ENCODE results near the gene IKZF1. TPM values are rescaled to one million over a fixed set of nuclear protein-coding genes. Genes with fewer than 3 reads are reported as not detected.

Gene IKZF1
- total and polyA plus RNA-seq, 4 donors: 4.0 to 37.8 (median 18.5) TPM

DNA sequence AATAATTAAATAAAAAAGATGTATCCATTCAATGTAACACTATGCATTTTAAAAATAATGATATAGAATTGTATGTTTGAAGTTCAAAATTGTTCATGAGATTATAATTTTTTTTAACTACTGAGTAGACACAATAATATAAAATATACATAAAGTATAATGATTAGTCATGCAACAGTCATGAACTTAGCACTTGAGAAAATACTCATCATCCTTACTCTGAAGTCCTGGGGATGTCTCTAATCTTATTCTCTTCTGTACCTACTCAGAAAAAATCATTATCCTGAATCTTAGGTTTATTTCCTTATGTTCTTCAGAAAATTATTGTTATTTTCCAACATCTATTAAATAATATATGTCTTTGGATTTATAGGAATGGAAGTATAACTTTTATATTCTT lies 26.4 kb upstream of the IKZF1 start:
- TF ChIP-seq CTCF (IDR thresholded peaks at IDR 0.05; ENCODE audit: control extremely low read depth, extremely low read depth): no peak
- H3K9ac ChIP-seq (ENCODE audit: insufficient read depth in 1 of 2, low read length in 2 of 2): no peak overlapping the region
- no peak for ATAC-seq (ENCODE audit: insufficient read depth, low FRiP score)
- no peaks in the 10 kb centered on the region for H3K36me3 ChIP-seq (ENCODE audit: control insufficient read depth in 4 of 4, insufficient read depth in 4 of 4, low read length in 4 of 4)
- H3K27ac ChIP-seq (ENCODE audit: low read depth in 1 of 2, low read length in 1 of 2): no peak overlapping the region
- H3K9me3 ChIP-seq (ENCODE audit: control insufficient read depth in 4 of 4, insufficient read depth in 3 of 4, low read length in 3 of 4): no peaks in the 10 kb centered on the region
- no peak overlapping the region for H3K4me3 ChIP-seq
- H3K27me3 ChIP-seq (ENCODE audit: control insufficient read depth in 3 of 3, insufficient read depth in 3 of 3, low read length in 2 of 3): no peaks in the 10 kb centered on the region
- DNase-seq: no peak
- H3K4me1 ChIP-seq (ENCODE audit: control insufficient read depth in 5 of 5, insufficient read depth in 5 of 5, low read length in 5 of 5): no peaks in the 10 kb centered on the region

GRCh38 chr7:50281680-50282445 lies 22.7 kb upstream of the IKZF1 start:
- WGBS, 2 donors: 51 to 67% methylated on average over 12 of the region's 12 CpGs
- no peak overlapping the region for H3K27ac ChIP-seq (ENCODE audit: low read depth in 1 of 2, low read length in 1 of 2)
- no peaks in the 10 kb centered on the region for H3K36me3 ChIP-seq (ENCODE audit: control insufficient read depth in 4 of 4, insufficient read depth in 4 of 4, low read length in 4 of 4)
- no peak overlapping the region for H3K4me3 ChIP-seq
- ATAC-seq (ENCODE audit: insufficient read depth, low FRiP score) (no peak), DNase-seq (no peak)
- no peak overlapping the region for H3K9ac ChIP-seq (ENCODE audit: insufficient read depth in 1 of 2, low read length in 2 of 2)
- TF ChIP-seq CTCF (IDR thresholded peaks at IDR 0.05; ENCODE audit: control extremely low read depth, extremely low read depth): no peak
- H3K9me3 ChIP-seq (ENCODE audit: control insufficient read depth in 4 of 4, insufficient read depth in 3 of 4, low read length in 3 of 4): no peaks in the 10 kb centered on the region
- H3K27me3 ChIP-seq (ENCODE audit: control insufficient read depth in 3 of 3, insufficient read depth in 3 of 3, low read length in 2 of 3): no peaks in the 10 kb centered on the region
- H3K4me1 ChIP-seq (ENCODE audit: control insufficient read depth in 5 of 5, insufficient read depth in 5 of 5, low read length in 5 of 5): peaks cover 0 to 1% (median 0%) of the 10 kb centered on the region in 5 donors

DNA sequence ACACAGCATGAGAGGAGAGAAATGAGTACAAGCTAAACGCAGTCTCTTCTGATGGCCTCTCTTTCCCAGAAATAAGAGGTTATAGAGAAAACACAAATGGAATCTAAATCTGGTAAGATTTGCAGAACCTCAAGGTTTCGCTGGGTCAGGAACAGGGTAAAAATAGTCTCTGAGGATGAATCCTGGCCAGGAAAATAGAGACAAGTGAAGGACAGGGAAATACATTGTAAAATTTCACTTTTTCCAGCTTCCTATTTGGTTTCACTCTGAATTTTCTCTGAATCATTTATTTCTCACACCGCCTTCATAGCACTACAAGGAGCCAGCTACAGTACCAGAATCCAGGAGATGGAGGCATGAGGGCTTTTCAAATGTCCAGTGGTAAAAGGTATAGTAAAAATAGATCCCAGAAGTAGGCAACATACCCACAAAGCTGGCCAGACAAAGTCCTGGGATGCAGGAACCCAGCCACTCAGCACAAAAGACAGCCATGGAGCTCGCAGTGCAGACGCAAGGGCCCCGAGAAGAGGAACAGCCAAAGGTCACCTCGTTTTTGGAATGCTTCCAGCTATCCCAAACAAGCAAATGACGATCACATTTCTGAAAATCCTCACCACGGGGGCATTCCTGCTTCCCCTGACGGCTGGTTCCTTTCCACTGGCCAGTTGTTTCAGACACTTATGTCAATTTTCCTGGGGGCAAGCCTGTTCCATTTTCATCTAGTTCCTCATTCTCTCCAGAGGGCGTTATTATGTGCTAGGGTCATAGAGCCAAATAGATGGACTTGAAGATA lies 21.5 kb upstream of the IKZF1 start:
- H3K9ac ChIP-seq (ENCODE audit: insufficient read depth in 1 of 2, low read length in 2 of 2): no peak overlapping the region
- H3K4me3 ChIP-seq: no peak overlapping the region
- DNase-seq (peak; percentile 24 to 31 (median 27)), ATAC-seq (ENCODE audit: insufficient read depth, low FRiP score) (no peak)
- no peak for TF ChIP-seq CTCF (IDR thresholded peaks at IDR 0.05; ENCODE audit: control extremely low read depth, extremely low read depth)
- H3K27ac ChIP-seq (ENCODE audit: low read depth in 1 of 2, low read length in 1 of 2): peak overlapping the region in 1 of 2 donors; percentile 39
- WGBS, 2 donors: 45 to 49% methylated on average over 11 of the region's 11 CpGs
- H3K36me3 ChIP-seq (ENCODE audit: control insufficient read depth in 4 of 4, insufficient read depth in 4 of 4, low read length in 4 of 4): no peaks in the 10 kb centered on the region
- no peaks in the 10 kb centered on the region for H3K27me3 ChIP-seq (ENCODE audit: control insufficient read depth in 3 of 3, insufficient read depth in 3 of 3, low read length in 2 of 3)
- H3K9me3 ChIP-seq (ENCODE audit: control insufficient read depth in 4 of 4, insufficient read depth in 3 of 4, low read length in 3 of 4): no peaks in the 10 kb centered on the region
- H3K4me1 ChIP-seq (ENCODE audit: control insufficient read depth in 5 of 5, insufficient read depth in 5 of 5, low read length in 5 of 5): peaks cover 0 to 1% (median 0%) of the 10 kb centered on the region in 5 donors

All from lung (tissue), 12 donors.